Measurements from ENCODE around the gene LRRC1.

- no peak for TF ChIP-seq SIN3A (IDR thresholded peaks at IDR 0.05; ENCODE audit: borderline replicate concordance, insufficient read depth, low read length)
- TF ChIP-seq REST (IDR thresholded peaks at IDR 0.05; ENCODE audit: insufficient read depth in 1 of 2, low read depth in 2 of 2, low read length in 2 of 2): no peak
- no peak for TF ChIP-seq POLR2AphosphoS5 (IDR thresholded peaks at IDR 0.05; ENCODE audit: low read depth, low read length)
- TF ChIP-seq TAF1 (IDR thresholded peaks at IDR 0.05; ENCODE audit: borderline replicate concordance, insufficient read depth, low read length): no peak
- TF ChIP-seq FOXP2 (optimal IDR thresholded peaks at IDR 0.05; ENCODE audit: borderline replicate concordance, extremely low read depth, extremely low read length, insufficient read depth): no peak
These were observed 43.4 kb upstream of the LRRC1 start for GRCh38 chr6:53751417-53751816.
